Fibroblast of mammary gland (primary cell): ENCODE results near the gene KRTAP3-3.
A peak's percentile ranks its signal among the peaks of the same experiment; 100 is the strongest.
"Not testable (repeated sequence)": the region's sequence is repeated elsewhere in the genome, so short reads cannot be mapped to it uniquely, and the experiment has no call there.

Experiments used
- DNase-seq: peaks from one replicate; pipeline ENCODE4 v3.0.0-alpha.2; 2010; ENCODE audit warnings: low read depth
- H3K4me3 ChIP-seq: 2 replicates; pipeline ENCODE4 v1.5.1; 2011; ENCODE audit warnings: low read depth, mild to moderate bottlenecking, low read length, moderate library complexity; ENCODE audit not compliant: control insufficient read depth
- TF ChIP-seq, protein P1 (sequence below): conservative IDR thresholded peaks from 2 replicates; pipeline ENCODE4 v1.5.1; 2011; ENCODE audit warnings: low read depth, low read length, inconsistent platforms; ENCODE audit not compliant: control insufficient read depth, insufficient read depth

KRTAP3-3 gene

DNA sequence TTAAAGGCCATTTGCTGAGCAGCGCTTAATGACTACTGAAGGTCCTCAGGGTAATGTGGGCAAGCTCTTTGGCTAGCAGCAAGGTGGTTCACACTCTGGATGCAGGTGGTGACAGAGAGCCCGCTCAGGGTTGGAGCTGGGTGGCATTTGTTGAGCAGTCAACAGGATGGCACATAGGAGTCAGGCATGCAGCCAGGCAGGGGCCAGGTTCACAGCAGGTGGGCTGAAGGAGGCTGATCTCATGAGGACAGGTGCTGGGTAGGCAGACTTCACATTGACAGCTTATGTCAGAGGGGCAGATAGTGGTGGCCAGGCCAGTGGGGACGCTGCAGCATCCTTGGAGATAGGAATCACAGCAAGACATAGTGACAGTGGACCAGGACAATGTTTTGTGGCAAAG, 10.4 kb upstream of the KRTAP3-3 start:
- no peak overlapping the region for H3K4me3 ChIP-seq
- TF ChIP-seq, protein P1, sequence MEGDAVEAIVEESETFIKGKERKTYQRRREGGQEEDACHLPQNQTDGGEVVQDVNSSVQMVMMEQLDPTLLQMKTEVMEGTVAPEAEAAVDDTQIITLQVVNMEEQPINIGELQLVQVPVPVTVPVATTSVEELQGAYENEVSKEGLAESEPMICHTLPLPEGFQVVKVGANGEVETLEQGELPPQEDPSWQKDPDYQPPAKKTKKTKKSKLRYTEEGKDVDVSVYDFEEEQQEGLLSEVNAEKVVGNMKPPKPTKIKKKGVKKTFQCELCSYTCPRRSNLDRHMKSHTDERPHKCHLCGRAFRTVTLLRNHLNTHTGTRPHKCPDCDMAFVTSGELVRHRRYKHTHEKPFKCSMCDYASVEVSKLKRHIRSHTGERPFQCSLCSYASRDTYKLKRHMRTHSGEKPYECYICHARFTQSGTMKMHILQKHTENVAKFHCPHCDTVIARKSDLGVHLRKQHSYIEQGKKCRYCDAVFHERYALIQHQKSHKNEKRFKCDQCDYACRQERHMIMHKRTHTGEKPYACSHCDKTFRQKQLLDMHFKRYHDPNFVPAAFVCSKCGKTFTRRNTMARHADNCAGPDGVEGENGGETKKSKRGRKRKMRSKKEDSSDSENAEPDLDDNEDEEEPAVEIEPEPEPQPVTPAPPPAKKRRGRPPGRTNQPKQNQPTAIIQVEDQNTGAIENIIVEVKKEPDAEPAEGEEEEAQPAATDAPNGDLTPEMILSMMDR: no peak
- DNase-seq: no peak

DNA sequence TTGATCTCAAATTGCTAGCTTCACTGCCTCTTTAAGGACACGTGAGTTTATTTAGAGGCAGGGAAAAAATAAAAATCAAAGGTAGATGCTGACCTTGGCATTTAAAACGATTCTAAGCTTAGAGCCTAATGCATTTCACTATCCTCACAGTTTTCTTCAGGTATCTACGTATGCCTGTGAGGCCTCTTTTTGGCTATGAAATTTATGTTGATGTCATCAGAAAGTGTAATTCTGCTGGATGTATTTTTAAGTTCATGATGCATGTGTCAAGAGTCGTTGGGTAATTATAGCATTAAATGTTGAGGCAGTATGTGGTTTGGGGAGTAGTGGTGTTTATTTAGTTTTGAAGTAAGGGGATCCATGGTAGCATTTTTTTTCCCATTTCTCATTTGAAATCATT, 10.0 kb upstream of the KRTAP3-3 start:
- TF ChIP-seq, protein P1: no peak
- DNase-seq: no peak
- H3K4me3 ChIP-seq: no peak overlapping the region

DNA sequence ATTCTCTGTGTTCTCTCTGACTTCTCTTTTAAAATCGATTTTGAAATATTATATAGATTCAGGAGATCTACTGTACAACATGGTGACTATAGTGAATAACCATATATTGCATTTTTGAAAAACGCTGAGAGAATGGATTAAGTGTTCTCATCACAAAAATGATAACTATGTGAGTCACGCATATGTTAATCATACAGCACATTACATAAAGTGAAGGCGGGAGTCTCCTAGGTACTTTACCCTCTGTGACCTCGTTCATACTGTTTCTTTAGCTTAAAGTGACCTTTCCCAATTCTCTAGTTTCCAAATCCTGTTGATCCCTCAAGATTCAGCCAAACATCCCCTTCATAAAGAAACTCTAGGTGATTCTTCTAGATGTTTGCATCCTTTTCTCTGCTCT, 8.8 kb upstream of the KRTAP3-3 start:
- TF ChIP-seq, protein P1: no peak
- H3K4me3 ChIP-seq: no peak overlapping the region
- peak; percentile 49 for DNase-seq

DNA sequence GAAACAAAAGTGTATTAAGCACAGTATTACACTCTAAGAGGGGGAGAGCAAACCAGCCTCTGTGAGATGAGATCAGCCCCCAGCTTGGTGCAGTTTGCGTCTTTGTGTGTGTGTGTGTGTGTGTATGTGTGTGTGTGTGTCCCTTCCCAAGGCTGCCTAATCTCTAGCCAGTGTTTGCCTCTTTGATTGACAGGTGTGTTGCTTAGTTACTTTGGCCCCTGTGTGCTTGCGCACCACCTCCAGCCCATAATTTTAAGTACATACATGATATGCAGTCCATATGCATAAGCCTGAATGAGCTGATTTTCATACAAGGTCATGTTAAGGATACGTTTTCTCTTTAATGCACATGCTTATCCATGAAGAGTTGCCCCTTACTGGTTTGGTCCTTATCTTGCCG, 7.8 kb upstream of the KRTAP3-3 start:
- no peak for DNase-seq
- no peak overlapping the region for H3K4me3 ChIP-seq
- TF ChIP-seq, protein P1: no peak

GRCh38 chr17:40999563-40999962, 5.6 kb upstream of the KRTAP3-3 start, which contains the start of gene KRTAP3-2:
KRTAP3-2 (minus strand) TSS chr17:40999906; CDS start chr17:40999853, 53 bp downstream.
- not testable (repeated sequence) for H3K4me3 ChIP-seq, DNase-seq

GRCh38 chr17:40997361-40997760, 3.4 kb upstream of the KRTAP3-3 start:
- TF ChIP-seq, protein P1: no peak
- H3K4me3 ChIP-seq: no peak overlapping the region
- no peak for DNase-seq

DNA sequence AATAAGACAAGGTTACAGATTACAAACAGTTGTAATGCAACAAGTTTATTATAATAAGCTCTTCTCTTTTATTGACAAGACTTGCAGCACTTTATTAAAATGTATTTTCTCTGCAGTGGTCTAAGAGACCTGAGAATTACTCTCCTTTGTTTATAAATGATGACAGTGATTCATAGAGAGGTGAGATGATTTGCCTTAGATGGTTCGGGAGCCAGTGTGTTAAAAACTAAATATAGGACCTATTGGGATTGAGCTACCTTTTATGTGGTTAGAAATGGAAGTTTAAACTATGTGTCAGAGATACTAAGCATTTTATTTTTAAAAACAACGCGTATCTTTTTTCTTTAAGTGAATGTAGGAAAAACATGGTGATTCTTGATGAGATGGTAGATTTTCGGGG, 2.9 kb upstream of the KRTAP3-3 start:
- TF ChIP-seq, protein P1: no peak
- DNase-seq: no peak
- no peak overlapping the region for H3K4me3 ChIP-seq
